ENCODE results near the gene ISG20.
"Not testable (repeated sequence)": the region's sequence is repeated elsewhere in the genome, so short reads cannot be mapped to it uniquely, and the experiment has no call there.

ISG20 gene

DNA sequence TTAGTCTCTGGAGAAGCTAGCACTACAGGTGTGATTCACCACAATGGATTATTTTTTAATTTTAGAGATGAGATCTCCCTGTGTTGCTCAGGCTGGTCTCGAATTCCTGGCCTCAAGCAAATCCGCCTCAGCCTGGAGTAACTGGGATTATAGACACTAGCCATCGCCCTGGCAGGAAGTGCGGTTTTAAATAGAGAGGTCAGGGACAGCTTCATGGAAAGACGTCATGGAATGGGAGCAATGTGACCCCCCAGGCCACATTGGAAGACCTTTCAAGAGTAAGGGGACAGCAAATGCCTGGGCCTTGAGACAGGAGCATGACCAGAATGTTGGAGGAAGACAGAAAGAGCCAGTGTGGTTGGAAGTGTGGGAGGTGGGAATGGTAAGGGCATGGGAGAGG is 2.2 kb upstream of the ISG20 start:
- no peak overlapping the region for H3K4me3 ChIP-seq (ENCODE audit: low read depth, low read length)
- TF ChIP-seq, protein P1, sequence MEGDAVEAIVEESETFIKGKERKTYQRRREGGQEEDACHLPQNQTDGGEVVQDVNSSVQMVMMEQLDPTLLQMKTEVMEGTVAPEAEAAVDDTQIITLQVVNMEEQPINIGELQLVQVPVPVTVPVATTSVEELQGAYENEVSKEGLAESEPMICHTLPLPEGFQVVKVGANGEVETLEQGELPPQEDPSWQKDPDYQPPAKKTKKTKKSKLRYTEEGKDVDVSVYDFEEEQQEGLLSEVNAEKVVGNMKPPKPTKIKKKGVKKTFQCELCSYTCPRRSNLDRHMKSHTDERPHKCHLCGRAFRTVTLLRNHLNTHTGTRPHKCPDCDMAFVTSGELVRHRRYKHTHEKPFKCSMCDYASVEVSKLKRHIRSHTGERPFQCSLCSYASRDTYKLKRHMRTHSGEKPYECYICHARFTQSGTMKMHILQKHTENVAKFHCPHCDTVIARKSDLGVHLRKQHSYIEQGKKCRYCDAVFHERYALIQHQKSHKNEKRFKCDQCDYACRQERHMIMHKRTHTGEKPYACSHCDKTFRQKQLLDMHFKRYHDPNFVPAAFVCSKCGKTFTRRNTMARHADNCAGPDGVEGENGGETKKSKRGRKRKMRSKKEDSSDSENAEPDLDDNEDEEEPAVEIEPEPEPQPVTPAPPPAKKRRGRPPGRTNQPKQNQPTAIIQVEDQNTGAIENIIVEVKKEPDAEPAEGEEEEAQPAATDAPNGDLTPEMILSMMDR (IDR thresholded peaks at IDR 0.05) = no peak
- H3K4me1 ChIP-seq = no peaks in the 10 kb centered on the region
- H3K36me3 ChIP-seq (ENCODE audit: control insufficient read depth, insufficient read depth, low read length) = no peaks in the 10 kb centered on the region
- H3K27ac ChIP-seq = no peak overlapping the region
- H3K79me2 ChIP-seq = no peaks in the 10 kb centered on the region
- H2AFZ ChIP-seq = no peak overlapping the region
- H3K27me3 ChIP-seq (ENCODE audit: control insufficient read depth, insufficient read depth, low read length) = no peaks in the 10 kb centered on the region
- no peak overlapping the region for H3K9ac ChIP-seq
- H3K9me3 ChIP-seq (ENCODE audit: control insufficient read depth, low read length) = no peaks in the 10 kb centered on the region
- no peak overlapping the region for H3K4me2 ChIP-seq (ENCODE audit: low read length)

- Histone ChIP-seq H3K27me3 (ENCODE audit: control insufficient read depth, insufficient read depth, low read length) (no peaks in the 10 kb centered on the region), H2AFZ (no peak overlapping the region), H3K4me1 (no peaks in the 10 kb centered on the region), H3K4me2 (ENCODE audit: low read length) (no peak overlapping the region), H3K9ac (no peak overlapping the region), H3K9me3 (ENCODE audit: control insufficient read depth, low read length) (no peaks in the 10 kb centered on the region), H3K27ac (no peak overlapping the region), H3K79me2 (no peaks in the 10 kb centered on the region), H3K4me3 (ENCODE audit: low read depth, low read length) (no peak overlapping the region), H3K36me3 (ENCODE audit: control insufficient read depth, insufficient read depth, low read length) (no peaks in the 10 kb centered on the region)
- TF ChIP-seq, protein P1 (IDR thresholded peaks at IDR 0.05) = no peak
Measured at GRCh38 chr15:88637436-88637835, 1.4 kb upstream of the ISG20 start.

DNA sequence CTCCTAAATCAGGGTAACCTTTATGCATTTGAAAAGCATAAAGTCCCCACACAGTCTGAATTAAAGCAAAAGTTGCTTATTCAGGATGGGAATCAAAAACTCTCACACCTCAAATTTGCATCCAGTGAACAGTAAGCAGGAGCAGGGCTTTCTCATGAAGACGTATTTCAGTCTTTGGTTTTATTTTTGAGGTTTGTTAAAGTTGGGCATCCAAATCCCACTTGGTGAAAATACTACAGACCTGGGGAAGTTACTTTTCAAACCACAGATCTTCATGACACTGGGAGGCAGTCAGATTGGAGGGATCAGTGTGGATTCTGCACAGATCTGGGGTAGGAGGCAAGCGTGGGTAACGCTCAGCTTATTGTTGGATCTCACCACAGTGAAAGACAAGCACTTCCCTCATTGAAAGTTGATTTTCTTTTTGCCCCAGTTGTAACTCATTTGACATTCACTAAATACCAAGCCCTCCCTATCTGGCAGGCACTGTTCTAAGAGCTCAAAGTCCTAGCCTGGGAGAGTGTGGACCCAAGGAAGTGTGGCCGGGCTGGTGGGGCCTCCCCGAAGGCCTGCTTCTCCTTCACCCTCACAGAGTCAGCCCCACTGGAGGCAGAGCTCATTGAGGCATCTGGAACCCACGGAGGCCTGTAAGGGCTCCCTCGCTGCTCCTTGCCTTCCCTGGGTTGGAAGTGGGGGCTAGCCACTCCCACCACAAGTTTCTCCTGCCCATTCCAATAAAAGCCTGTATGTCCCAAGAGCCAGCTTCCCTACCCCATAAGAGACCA is 783 bp upstream of the ISG20 start:
- Histone ChIP-seq H3K4me1 (no peaks in the 10 kb centered on the region), H3K36me3 (ENCODE audit: control insufficient read depth, insufficient read depth, low read length) (no peaks in the 10 kb centered on the region), H3K4me3 (ENCODE audit: low read depth, low read length) (peak overlapping the region; percentile 54), H3K27me3 (ENCODE audit: control insufficient read depth, insufficient read depth, low read length) (no peaks in the 10 kb centered on the region), H3K9me3 (ENCODE audit: control insufficient read depth, low read length) (no peaks in the 10 kb centered on the region), H3K4me2 (ENCODE audit: low read length) (peak overlapping the region; percentile 74), H2AFZ (peak overlapping the region; percentile 87), H3K79me2 (no peaks in the 10 kb centered on the region), H3K27ac (peak overlapping the region; percentile 85), H3K9ac (no peak overlapping the region)
- TF ChIP-seq, protein P1 (IDR thresholded peaks at IDR 0.05) = no peak

- H3K4me3 ChIP-seq (ENCODE audit: low read depth, low read length) = no peak overlapping the region
- no peaks in the 10 kb centered on the region for H3K79me2 ChIP-seq
- no peak overlapping the region for H3K27ac ChIP-seq
- TF ChIP-seq, protein P1 (IDR thresholded peaks at IDR 0.05) = no peak
- no peaks in the 10 kb centered on the region for H3K9me3 ChIP-seq (ENCODE audit: control insufficient read depth, low read length)
- no peaks in the 10 kb centered on the region for H3K27me3 ChIP-seq (ENCODE audit: control insufficient read depth, insufficient read depth, low read length)
- H3K36me3 ChIP-seq (ENCODE audit: control insufficient read depth, insufficient read depth, low read length) = no peaks in the 10 kb centered on the region
- H2AFZ ChIP-seq = no peak overlapping the region
- no peak overlapping the region for H3K4me2 ChIP-seq (ENCODE audit: low read length)
- no peak overlapping the region for H3K9ac ChIP-seq
- no peaks in the 10 kb centered on the region for H3K4me1 ChIP-seq
Measured at GRCh38 chr15:88641959-88642452, 3.2 kb downstream of the ISG20 start.

- H3K27ac ChIP-seq, H3K4me1 ChIP-seq: not testable (repeated sequence)
Measured at GRCh38 chr15:88642514-88642913, 3.7 kb downstream of the ISG20 start.

More at GRCh38 chr15:88642514-88642913, 3.7 kb downstream of the ISG20 start:
- H3K27me3 ChIP-seq (ENCODE audit: control insufficient read depth, insufficient read depth, low read length); H3K9ac ChIP-seq; H3K4me2 ChIP-seq (ENCODE audit: low read length); H3K4me3 ChIP-seq (ENCODE audit: low read depth, low read length); H2AFZ ChIP-seq; H3K36me3 ChIP-seq (ENCODE audit: control insufficient read depth, insufficient read depth, low read length); H3K9me3 ChIP-seq (ENCODE audit: control insufficient read depth, low read length); H3K79me2 ChIP-seq: not testable (repeated sequence)
